Mucosa of rectum (tissue), 2 donors: ENCODE results near the gene ITPKB.
A peak's percentile ranks its signal among the peaks of the same experiment; 100 is the strongest.

ENCODE experiments used
- H3K27ac ChIP-seq, 2 donors: one replicate each; pipeline ENCODE4 v1.7.0; 2013; ENCODE audit warnings: inconsistent platforms in 2 of 2, low read depth in 2 of 2, low read length in 2 of 2
- H3K27me3 ChIP-seq, 2 donors: one replicate each; pipeline ENCODE4 v1.7.0; 2013; ENCODE audit warnings: low read length in 2 of 2; ENCODE audit not compliant: control insufficient read depth in 2 of 2, insufficient read depth in 2 of 2
- H3K36me3 ChIP-seq, 2 donors: one replicate each; pipeline ENCODE4 v1.7.0; 2013; ENCODE audit warnings: low read length in 2 of 2; ENCODE audit not compliant: control insufficient read depth in 2 of 2, insufficient read depth in 2 of 2
- H3K4me1 ChIP-seq, 2 donors: one replicate each; pipeline ENCODE4 v1.7.0; 2013; ENCODE audit warnings: low read length in 2 of 2, mild to moderate bottlenecking in 1 of 2; ENCODE audit not compliant: control insufficient read depth in 2 of 2, insufficient read depth in 2 of 2
- H3K4me3 ChIP-seq, 2 donors: one replicate each; pipeline ENCODE4 v1.7.0; 2013; ENCODE audit warnings: low read length in 2 of 2
- H3K9ac ChIP-seq, 2 donors: one replicate each; pipeline ENCODE4 v1.7.0; 2013; ENCODE audit warnings: low read length in 2 of 2, low read depth in 1 of 2, mild to moderate bottlenecking in 1 of 2
- H3K9me3 ChIP-seq, 2 donors: one replicate each; pipeline ENCODE4 v1.7.0; 2013; ENCODE audit warnings: low read length in 2 of 2; ENCODE audit not compliant: control insufficient read depth in 2 of 2
- donor health status: healthy.
- donor health status: Normal muscosa, but diverticular disease.

Gene ITPKB

GRCh38 chr1:226671277-226671676 lies 67.8 kb downstream of the ITPKB start:
- peak overlapping the region; percentile 63 to 78 for H3K27ac ChIP-seq
- no peak overlapping the region for H3K4me3 ChIP-seq
- H3K9ac ChIP-seq = no peak overlapping the region
- peaks cover 19% of the 10 kb centered on the region in 2 donors for H3K4me1 ChIP-seq
- H3K36me3 ChIP-seq = no peaks in the 10 kb centered on the region
- no peaks in the 10 kb centered on the region for H3K27me3 ChIP-seq
- H3K9me3 ChIP-seq = no peaks in the 10 kb centered on the region

DNA sequence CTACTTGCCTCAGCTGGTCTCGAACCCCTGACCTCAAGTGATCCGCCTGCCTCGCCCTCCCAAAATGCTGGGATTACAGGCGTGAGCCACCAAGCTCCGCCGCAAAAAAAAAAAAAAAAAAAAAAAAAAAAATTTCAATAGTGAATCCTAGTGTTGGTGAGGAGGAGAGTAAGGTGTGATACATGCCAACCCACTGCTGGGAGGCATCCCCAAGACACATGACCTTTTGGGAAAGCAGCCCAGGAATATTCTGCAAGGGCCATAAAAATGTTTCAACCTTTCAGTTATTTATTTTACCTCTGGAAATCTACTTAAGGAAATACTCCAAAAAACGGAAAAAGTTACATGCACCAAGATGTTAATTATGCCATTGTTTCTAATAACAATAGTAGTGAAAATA lies 69.0 kb downstream of the ITPKB start:
- Histone ChIP-seq H3K9ac (no peak overlapping the region), H3K36me3 (no peaks in the 10 kb centered on the region), H3K9me3 (no peaks in the 10 kb centered on the region), H3K27me3 (no peaks in the 10 kb centered on the region), H3K4me1 (peaks cover 8 to 9% of the 10 kb centered on the region in 2 donors), H3K27ac (no peak overlapping the region), H3K4me3 (no peak overlapping the region)

DNA sequence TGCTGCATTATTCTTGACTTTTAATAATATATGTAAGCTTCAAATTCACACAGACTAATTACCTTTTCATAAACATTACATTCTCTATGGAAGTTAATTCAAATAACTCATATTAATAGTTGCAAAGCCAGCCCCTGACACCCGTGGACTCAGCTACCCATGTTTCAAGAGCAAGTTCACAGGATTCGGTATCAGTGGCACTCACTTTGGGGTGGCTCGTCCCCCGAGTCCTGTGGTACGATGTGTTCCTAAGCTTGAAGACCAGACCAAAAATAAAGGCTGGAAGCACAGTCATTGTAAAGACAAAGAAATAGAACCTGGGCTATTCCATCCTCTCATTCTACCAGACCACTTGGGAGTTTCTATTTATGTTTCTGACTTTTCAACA lies 70.9 kb downstream of the ITPKB start:
- no peaks in the 10 kb centered on the region for H3K27me3 ChIP-seq
- H3K36me3 ChIP-seq = no peaks in the 10 kb centered on the region
- no peak overlapping the region for H3K4me3 ChIP-seq
- no peak overlapping the region for H3K9ac ChIP-seq
- no peaks in the 10 kb centered on the region for H3K9me3 ChIP-seq
- no peak overlapping the region for H3K27ac ChIP-seq
- peaks cover 21 to 26% of the 10 kb centered on the region in 2 donors for H3K4me1 ChIP-seq

- Histone ChIP-seq H3K27me3 (no peaks in the 10 kb centered on the region), H3K4me1 (peaks cover 25 to 34% of the 10 kb centered on the region in 2 donors), H3K27ac (no peak overlapping the region), H3K36me3 (no peaks in the 10 kb centered on the region), H3K9ac (no peak overlapping the region), H3K9me3 (no peaks in the 10 kb centered on the region), H3K4me3 (no peak overlapping the region)
These were observed 72.4 kb downstream of the ITPKB start for GRCh38 chr1:226666692-226667091.

DNA sequence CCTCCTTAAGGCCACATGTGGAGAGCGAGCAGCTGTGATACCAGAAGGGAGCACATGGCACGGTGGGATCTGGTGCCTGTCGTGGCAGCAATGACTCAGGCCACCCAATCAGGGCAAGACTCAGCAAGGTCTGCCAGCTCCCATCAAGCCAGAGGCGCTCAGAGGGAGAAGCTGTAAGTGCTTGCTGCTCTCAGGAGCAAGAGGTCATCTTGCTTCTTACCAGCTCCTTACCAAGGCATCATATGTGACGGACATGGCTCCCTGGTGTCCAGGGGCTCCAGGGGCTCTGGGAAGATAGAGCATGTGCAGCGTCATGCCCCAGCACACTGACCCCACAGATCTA lies 72.9 kb downstream of the ITPKB start:
- no peaks in the 10 kb centered on the region for H3K27me3 ChIP-seq
- no peak overlapping the region for H3K27ac ChIP-seq
- no peak overlapping the region for H3K9ac ChIP-seq
- H3K36me3 ChIP-seq = no peaks in the 10 kb centered on the region
- no peak overlapping the region for H3K4me3 ChIP-seq
- H3K4me1 ChIP-seq = peaks cover 25 to 35% of the 10 kb centered on the region in 2 donors
- no peaks in the 10 kb centered on the region for H3K9me3 ChIP-seq

GRCh38 chr1:226665505-226666163 lies 73.4 kb downstream of the ITPKB start:
- H3K4me1 ChIP-seq = peaks cover 25 to 40% of the 10 kb centered on the region in 2 donors

DNA sequence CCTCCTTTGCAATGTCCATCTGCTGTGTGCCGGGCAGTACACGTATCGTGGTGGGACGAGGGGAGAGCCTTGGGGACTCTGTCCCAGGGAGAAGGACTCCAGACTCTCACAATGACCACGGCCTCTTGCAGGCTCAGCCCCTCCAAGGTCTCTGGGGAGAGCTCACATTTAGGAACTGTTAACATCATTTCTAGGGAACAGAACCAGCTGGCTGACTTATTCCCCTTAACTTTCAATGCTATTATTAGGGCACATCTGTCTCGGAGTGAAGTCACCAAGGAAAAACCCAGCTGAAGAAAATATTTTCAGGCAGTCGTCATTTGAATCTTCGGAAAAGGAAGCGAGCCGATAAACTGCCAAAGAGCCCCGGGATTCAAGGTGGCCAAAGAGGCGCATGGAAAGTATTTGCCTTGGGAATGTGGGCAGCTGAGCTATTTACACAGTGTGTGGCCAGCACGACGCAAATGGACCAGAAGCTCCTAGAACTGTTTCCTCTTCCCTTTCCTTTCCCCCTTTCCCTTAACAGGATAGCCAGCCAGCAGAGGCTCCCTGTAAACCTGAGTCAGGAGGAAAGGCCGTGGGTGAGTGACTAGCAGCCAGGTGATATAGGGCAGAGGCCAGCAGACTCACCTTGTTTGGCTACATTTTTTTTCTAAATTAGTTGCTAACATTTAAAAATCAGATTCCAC lies 74.5 kb downstream of the ITPKB start:
- Histone ChIP-seq H3K9me3 (no peaks in the 10 kb centered on the region), H3K4me1 (peaks cover 25 to 47% of the 10 kb centered on the region in 2 donors), H3K27ac (peak overlapping the region; percentile 63 to 67), H3K36me3 (no peaks in the 10 kb centered on the region), H3K9ac (peak overlapping the region in 1 of 2 donors; percentile 3), H3K27me3 (no peaks in the 10 kb centered on the region), H3K4me3 (no peak overlapping the region)

More at GRCh38 chr1:226665505-226666163, 73.4 kb downstream of the ITPKB start:
- peak overlapping the region in 1 of 2 donors; percentile 63 for H3K27ac ChIP-seq
- H3K9me3 ChIP-seq = no peaks in the 10 kb centered on the region
- H3K4me3 ChIP-seq = no peak overlapping the region
- no peaks in the 10 kb centered on the region for H3K27me3 ChIP-seq
- no peaks in the 10 kb centered on the region for H3K36me3 ChIP-seq
- H3K9ac ChIP-seq = no peak overlapping the region

GRCh38 chr1:226663327-226663704 lies 75.8 kb downstream of the ITPKB start:
- Histone ChIP-seq H3K27me3 (no peaks in the 10 kb centered on the region), H3K9ac (peak overlapping the region; percentile 16 to 35), H3K36me3 (no peaks in the 10 kb centered on the region), H3K9me3 (no peaks in the 10 kb centered on the region), H3K4me1 (peaks cover 25 to 52% of the 10 kb centered on the region in 2 donors), H3K4me3 (no peak overlapping the region), H3K27ac (peak overlapping the region; percentile 63 to 67)

DNA sequence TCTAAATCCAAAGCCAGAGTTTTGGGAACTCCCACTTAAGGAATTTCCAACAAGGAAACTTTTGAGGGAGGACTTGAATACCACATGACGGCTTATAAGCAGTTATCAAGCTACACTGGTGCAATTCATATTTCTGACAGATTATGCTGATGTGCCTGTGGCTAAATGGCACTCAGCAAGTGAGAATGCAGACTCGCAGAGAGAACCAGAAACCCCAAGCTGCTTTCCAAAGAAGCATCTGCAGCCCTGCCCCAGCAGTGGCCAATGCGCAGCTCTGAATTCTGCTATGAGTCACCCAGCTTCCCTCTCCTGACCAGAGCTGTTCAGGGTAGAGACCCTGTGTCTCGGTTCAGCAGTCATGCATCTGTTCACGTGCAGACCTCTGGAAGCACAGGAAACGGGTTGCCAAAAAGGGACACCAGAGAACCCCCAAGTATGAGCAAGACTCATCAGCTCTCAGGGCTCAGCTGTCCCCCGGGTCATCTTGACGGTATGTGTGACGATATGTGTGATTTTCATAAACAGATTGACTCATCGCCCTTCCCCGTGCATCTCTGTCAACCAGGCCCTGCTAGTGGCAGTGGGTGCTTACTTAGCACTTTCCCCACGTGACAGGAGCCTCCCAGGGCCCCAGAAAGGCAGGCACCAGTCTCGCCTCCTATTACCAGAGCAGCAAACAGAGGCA lies 76.3 kb downstream of the ITPKB start:
- H3K9ac ChIP-seq = peak overlapping the region; percentile 16 to 35
- H3K27ac ChIP-seq = peak overlapping the region; percentile 63 to 67
- H3K4me3 ChIP-seq = no peak overlapping the region
- H3K36me3 ChIP-seq = no peaks in the 10 kb centered on the region
- H3K4me1 ChIP-seq = peaks cover 25 to 56% of the 10 kb centered on the region in 2 donors
- no peaks in the 10 kb centered on the region for H3K9me3 ChIP-seq
- H3K27me3 ChIP-seq = no peaks in the 10 kb centered on the region

DNA sequence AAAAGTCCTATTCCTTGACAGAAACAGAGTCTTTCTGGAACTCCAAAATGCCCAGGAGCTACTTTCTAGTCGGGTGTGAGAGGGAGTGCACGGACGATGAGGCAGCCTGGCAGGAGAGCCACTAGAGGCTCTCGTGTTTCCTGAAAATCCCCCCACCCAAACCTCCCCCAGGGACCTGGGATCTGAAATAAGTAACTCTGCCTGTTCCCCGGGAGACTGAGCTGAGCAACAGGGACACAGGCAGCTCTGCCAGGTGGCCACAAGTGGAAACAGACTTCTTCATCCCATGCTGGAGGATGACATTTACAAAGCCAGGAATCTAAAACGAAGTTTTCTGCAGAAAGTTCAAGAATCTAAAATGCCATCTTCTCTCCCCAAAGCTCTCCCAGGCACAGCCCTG lies 77.1 kb downstream of the ITPKB start:
- Histone ChIP-seq H3K27ac (peak overlapping the region; percentile 63 to 67), H3K4me1 (peaks cover 27 to 56% of the 10 kb centered on the region in 2 donors), H3K27me3 (no peaks in the 10 kb centered on the region), H3K9me3 (no peaks in the 10 kb centered on the region), H3K36me3 (no peaks in the 10 kb centered on the region), H3K9ac (no peak overlapping the region), H3K4me3 (no peak overlapping the region)
